Measurements from ENCODE around the gene BANF2.

- TF ChIP-seq CTCF (IDR thresholded peaks at IDR 0.05) (no peak), POLR2A (IDR thresholded peaks at IDR 0.05) (no peak)
These were observed 16.3 kb upstream of the BANF2 start for GRCh38 chr20:17683218-17684076.

Data from testis (tissue), 2 donors.